ENCODE results near the gene EMILIN2.

DNA sequence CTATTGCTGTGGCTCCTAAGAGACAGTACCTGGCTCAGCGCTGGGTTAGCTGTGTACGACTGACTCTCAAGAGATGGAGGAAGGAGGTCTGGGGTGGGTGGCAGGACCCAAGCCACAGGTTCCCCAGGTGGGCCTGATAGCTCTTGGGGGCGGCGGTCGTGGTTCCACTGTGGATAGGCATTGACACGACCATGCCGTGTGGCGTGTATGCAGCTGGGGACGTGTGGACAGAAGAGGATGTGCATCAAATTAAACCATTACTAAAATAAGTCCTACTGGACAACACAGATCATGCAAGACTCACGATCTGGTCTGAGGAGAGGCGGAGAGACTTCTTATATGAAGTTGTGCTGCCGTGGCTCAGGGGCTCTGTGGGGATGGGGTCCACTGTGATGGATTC lies 78.1 kb downstream of the EMILIN2 start:
- TF ChIP-seq, protein P1, sequence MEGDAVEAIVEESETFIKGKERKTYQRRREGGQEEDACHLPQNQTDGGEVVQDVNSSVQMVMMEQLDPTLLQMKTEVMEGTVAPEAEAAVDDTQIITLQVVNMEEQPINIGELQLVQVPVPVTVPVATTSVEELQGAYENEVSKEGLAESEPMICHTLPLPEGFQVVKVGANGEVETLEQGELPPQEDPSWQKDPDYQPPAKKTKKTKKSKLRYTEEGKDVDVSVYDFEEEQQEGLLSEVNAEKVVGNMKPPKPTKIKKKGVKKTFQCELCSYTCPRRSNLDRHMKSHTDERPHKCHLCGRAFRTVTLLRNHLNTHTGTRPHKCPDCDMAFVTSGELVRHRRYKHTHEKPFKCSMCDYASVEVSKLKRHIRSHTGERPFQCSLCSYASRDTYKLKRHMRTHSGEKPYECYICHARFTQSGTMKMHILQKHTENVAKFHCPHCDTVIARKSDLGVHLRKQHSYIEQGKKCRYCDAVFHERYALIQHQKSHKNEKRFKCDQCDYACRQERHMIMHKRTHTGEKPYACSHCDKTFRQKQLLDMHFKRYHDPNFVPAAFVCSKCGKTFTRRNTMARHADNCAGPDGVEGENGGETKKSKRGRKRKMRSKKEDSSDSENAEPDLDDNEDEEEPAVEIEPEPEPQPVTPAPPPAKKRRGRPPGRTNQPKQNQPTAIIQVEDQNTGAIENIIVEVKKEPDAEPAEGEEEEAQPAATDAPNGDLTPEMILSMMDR (conservative IDR thresholded peaks at IDR 0.05; ENCODE audit: low read length), result no peak
- TF ChIP-seq EZH2phosphoT487 (IDR thresholded peaks at IDR 0.05; ENCODE audit: borderline replicate concordance, low read depth, low read length), result no peak
